Subcutaneous abdominal adipose tissue (tissue), 5 donors: Measurements from ENCODE around the gene RXRA.

Experiments
- H3K27ac ChIP-seq: one replicate; pipeline ENCODE4 v1.7.0; 2013; ENCODE audit warnings: low read depth, mild to moderate bottlenecking, inconsistent platforms, low read length, moderate library complexity
- H3K27me3 ChIP-seq, 5 donors: one replicate each; pipeline ENCODE4 v1.7.0; 2013; ENCODE audit warnings: low read length in 5 of 5, inconsistent platforms in 1 of 5; ENCODE audit not compliant: control insufficient read depth in 5 of 5, insufficient read depth in 4 of 5
- H3K36me3 ChIP-seq, 5 donors: one replicate each; pipeline ENCODE4 v1.7.0; 2013; ENCODE audit warnings: low read length in 5 of 5; ENCODE audit not compliant: control insufficient read depth in 5 of 5, insufficient read depth in 5 of 5
- H3K4me1 ChIP-seq, 5 donors: one replicate each; pipeline ENCODE4 v1.7.0; 2013; ENCODE audit warnings: low read length in 5 of 5, mild to moderate bottlenecking in 3 of 5, moderate library complexity in 1 of 5; ENCODE audit not compliant: control insufficient read depth in 5 of 5, insufficient read depth in 5 of 5
- H3K4me3 ChIP-seq, 5 donors: one replicate each; pipeline ENCODE4 v1.7.0; 2013; ENCODE audit warnings: low read length in 5 of 5, low read depth in 1 of 5
- H3K9ac ChIP-seq, 5 donors: one replicate each; pipeline ENCODE4 v1.7.0; 2013; ENCODE audit warnings: low read length in 5 of 5, mild to moderate bottlenecking in 4 of 5, moderate library complexity in 3 of 5
- H3K9me3 ChIP-seq, 5 donors: one replicate each; pipeline ENCODE4 v1.7.0; 2013; ENCODE audit warnings: low read length in 5 of 5; ENCODE audit not compliant: control insufficient read depth in 5 of 5
- donor health status: healthy.
- donor health status: healthy.
- donor health status: healthy.
- donor health status: healthy.
- donor health status: healthy.

The RXRA gene

GRCh38 chr9:134358662-134359319 lies 32.5 kb downstream of the RXRA start:
- peak overlapping the region in 2 of 5 donors; percentile 6 to 69 for H3K9ac ChIP-seq
- no peaks in the 10 kb centered on the region for H3K27me3 ChIP-seq
- H3K4me3 ChIP-seq, result no peak overlapping the region
- H3K9me3 ChIP-seq, result no peaks in the 10 kb centered on the region
- no peaks in the 10 kb centered on the region for H3K36me3 ChIP-seq
- peaks cover 0 to 98% (median 89%) of the 10 kb centered on the region in 5 donors for H3K4me1 ChIP-seq
- H3K27ac ChIP-seq, result peak overlapping the region; percentile 60

- Histone ChIP-seq H3K9ac (peak overlapping the region in 1 of 5 donors; percentile 62), H3K4me1 (peaks cover 2 to 98% (median 87%) of the 10 kb centered on the region in 5 donors), H3K36me3 (no peaks in the 10 kb centered on the region), H3K9me3 (no peaks in the 10 kb centered on the region), H3K27ac (peak overlapping the region; percentile 60), H3K27me3 (no peaks in the 10 kb centered on the region), H3K4me3 (no peak overlapping the region)
These were observed 33.4 kb downstream of the RXRA start for GRCh38 chr9:134359493-134360179.

- Histone ChIP-seq H3K4me3 (no peak overlapping the region), H3K4me1 (peaks cover 2 to 98% (median 85%) of the 10 kb centered on the region in 5 donors), H3K27ac (peak overlapping the region; percentile 76), H3K27me3 (no peaks in the 10 kb centered on the region), H3K9ac (peak overlapping the region in 1 of 5 donors; percentile 62), H3K9me3 (no peaks in the 10 kb centered on the region), H3K36me3 (no peaks in the 10 kb centered on the region)
These were observed 34.0 kb downstream of the RXRA start for GRCh38 chr9:134360180-134360759.

GRCh38 chr9:134360897-134361296 lies 34.6 kb downstream of the RXRA start:
- Histone ChIP-seq H3K4me3 (no peak overlapping the region), H3K27ac (peak overlapping the region; percentile 76), H3K27me3 (no peaks in the 10 kb centered on the region), H3K9ac (peak overlapping the region in 1 of 5 donors; percentile 21), H3K36me3 (no peaks in the 10 kb centered on the region), H3K9me3 (no peaks in the 10 kb centered on the region), H3K4me1 (peaks cover 2 to 99% (median 90%) of the 10 kb centered on the region in 5 donors)

GRCh38 chr9:134361426-134361825 lies 35.2 kb downstream of the RXRA start:
- H3K4me3 ChIP-seq, result no peak overlapping the region
- H3K9me3 ChIP-seq, result no peaks in the 10 kb centered on the region
- H3K27ac ChIP-seq, result peak overlapping the region; percentile 76
- H3K9ac ChIP-seq, result peak overlapping the region in 1 of 5 donors; percentile 21
- no peaks in the 10 kb centered on the region for H3K36me3 ChIP-seq
- no peaks in the 10 kb centered on the region for H3K27me3 ChIP-seq
- peaks cover 4 to 99% (median 92%) of the 10 kb centered on the region in 5 donors for H3K4me1 ChIP-seq

- H3K9me3 ChIP-seq, result no peaks in the 10 kb centered on the region
- H3K4me1 ChIP-seq, result peaks cover 8 to 99% (median 92%) of the 10 kb centered on the region in 5 donors
- H3K36me3 ChIP-seq, result no peaks in the 10 kb centered on the region
- no peak overlapping the region for H3K4me3 ChIP-seq
- peak overlapping the region in 1 of 5 donors; percentile 21 for H3K9ac ChIP-seq
- H3K27me3 ChIP-seq, result no peaks in the 10 kb centered on the region
- peak overlapping the region; percentile 76 for H3K27ac ChIP-seq
These were observed 35.7 kb downstream of the RXRA start for GRCh38 chr9:134361843-134362414.

GRCh38 chr9:134363450-134363849 lies 37.2 kb downstream of the RXRA start:
- no peak overlapping the region for H3K4me3 ChIP-seq
- H3K9me3 ChIP-seq, result no peaks in the 10 kb centered on the region
- peaks cover 8 to 99% (median 93%) of the 10 kb centered on the region in 5 donors for H3K4me1 ChIP-seq
- no peaks in the 10 kb centered on the region for H3K36me3 ChIP-seq
- no peaks in the 10 kb centered on the region for H3K27me3 ChIP-seq
- H3K27ac ChIP-seq, result no peak overlapping the region
- peak overlapping the region in 1 of 5 donors; percentile 52 for H3K9ac ChIP-seq

- Histone ChIP-seq H3K9ac (no peak overlapping the region), H3K27ac (peak overlapping the region; percentile 67)
These were observed 38.3 kb downstream of the RXRA start for GRCh38 chr9:134364391-134365114.

GRCh38 chr9:134365115-134365596 lies 38.9 kb downstream of the RXRA start:
- H3K27ac ChIP-seq, result peak overlapping the region; percentile 67
- peak overlapping the region in 3 of 5 donors; percentile 11 to 35 (median 25) for H3K9ac ChIP-seq
- H3K4me3 ChIP-seq, result no peak overlapping the region
- no peaks in the 10 kb centered on the region for H3K27me3 ChIP-seq
- no peaks in the 10 kb centered on the region for H3K9me3 ChIP-seq
- peaks cover 10 to 96% (median 87%) of the 10 kb centered on the region in 5 donors for H3K4me1 ChIP-seq
- H3K36me3 ChIP-seq, result no peaks in the 10 kb centered on the region

More at GRCh38 chr9:134364391-134365114, 38.3 kb downstream of the RXRA start:
- Histone ChIP-seq H3K4me3 (no peak overlapping the region), H3K9me3 (no peaks in the 10 kb centered on the region), H3K27me3 (no peaks in the 10 kb centered on the region), H3K4me1 (peaks cover 8 to 96% (median 87%) of the 10 kb centered on the region in 5 donors), H3K36me3 (no peaks in the 10 kb centered on the region)
